GM12891 (cell line): ENCODE measurements around the gene ABCC3.

Experiments used
- PAX5 ChIP-seq: IDR thresholded peaks from 2 replicates; pipeline ENCODE4 v1.6.1; 2011; ENCODE audit warnings: low read length, moderate library complexity, mild to moderate bottlenecking; ENCODE audit not compliant: insufficient read depth, severe bottlenecking
- POLR2A ChIP-seq: IDR thresholded peaks from 2 replicates; pipeline ENCODE4 v1.6.1; 2011; ENCODE audit warnings: low read depth, low read length, control low read depth
- POLR2AphosphoS5 ChIP-seq: IDR thresholded peaks from 2 replicates; pipeline ENCODE4 v1.6.1; 2011; ENCODE audit warnings: low read depth, low read length, control low read depth
- TAF1 ChIP-seq: IDR thresholded peaks from 2 replicates; pipeline ENCODE4 v1.6.1; 2011; ENCODE audit warnings: low read depth, low read length, control low read depth

GRCh38 chr17:50676065-50676975, 41.6 kb downstream of the ABCC3 start:
- TF ChIP-seq POLR2AphosphoS5 (no peak), POLR2A (no peak), TAF1 (no peak), PAX5 (no peak)
